Stimulated activated CD4-positive, alpha-beta T cell treated with anti-CD3 and anti-CD28 coated beads, Interleukin-12 subunit alpha, Interleukin-12 subunit beta, amount 100 ng/mL, for 4 hours (primary cell): ENCODE results near the gene RPL35.
A peak's percentile ranks its signal among the peaks of the same experiment; 100 is the strongest.

Experiments
- DNase-seq: peaks from one replicate; pipeline ENCODE4 v3.0.0-alpha.2; 2020

RPL35 gene

DNA sequence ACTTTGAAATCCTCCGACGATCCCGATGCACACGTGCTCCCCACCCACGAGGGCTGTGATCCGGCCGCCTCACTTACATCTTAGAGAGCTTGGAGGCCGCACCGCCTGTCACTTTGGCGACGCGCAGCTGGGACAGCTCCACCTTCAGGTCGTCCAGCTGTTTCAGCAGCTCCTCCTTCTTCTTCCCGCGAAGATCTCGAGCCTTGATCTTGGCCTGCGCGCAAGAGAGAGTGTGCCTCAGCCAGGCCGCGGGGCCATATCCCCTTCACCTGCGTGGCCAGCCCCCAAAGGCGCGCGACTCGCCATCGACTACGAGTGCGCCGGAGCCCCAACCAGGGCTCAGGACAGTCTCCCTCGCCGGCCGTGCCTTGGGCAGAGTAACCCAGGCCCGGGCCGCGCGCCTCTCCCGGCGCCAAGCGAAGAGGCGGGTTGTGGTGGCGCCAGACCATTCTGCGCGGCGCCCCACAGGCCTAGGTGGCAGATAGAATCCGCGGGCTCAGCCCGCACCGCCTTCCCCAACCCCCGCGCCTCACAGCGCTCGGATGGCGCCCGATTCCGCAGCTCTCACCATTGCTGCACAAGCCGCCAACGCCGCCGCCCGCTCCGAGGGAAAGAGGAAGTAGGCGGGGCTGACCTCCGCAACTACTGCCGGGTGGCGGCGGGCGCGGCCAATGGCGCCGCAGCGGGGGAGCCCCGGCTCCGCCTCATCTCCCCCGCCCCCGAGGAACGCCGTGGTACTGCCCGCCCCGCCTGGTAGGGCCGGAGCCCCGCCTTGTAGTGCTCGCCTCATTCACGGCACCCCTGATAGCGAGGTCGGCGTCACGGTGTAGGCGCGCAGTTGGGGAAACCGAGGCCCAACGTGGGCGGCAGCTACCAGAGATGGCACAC is at the start of gene RPL35, which contains the start of gene ARPC5L:
TSS of gene RPL35 (minus strand) at position 616 of the 888 bp plus-strand sequence. CDS start at position 571, 45 bp downstream.
TSS of gene ARPC5L (plus strand) at position 789 of the 888 bp plus-strand sequence. CDS start 7,161 bp downstream, outside the sequence.
- peak; percentile 96 for DNase-seq

GRCh38 chr9:124908098-124908497 is 46.3 kb upstream of the RPL35 start:
- no peak for DNase-seq

GRCh38 chr9:124906966-124907365 is 45.2 kb upstream of the RPL35 start:
- no peak for DNase-seq

GRCh38 chr9:124899845-124900244 is 38.1 kb upstream of the RPL35 start:
- DNase-seq, result no peak

DNA sequence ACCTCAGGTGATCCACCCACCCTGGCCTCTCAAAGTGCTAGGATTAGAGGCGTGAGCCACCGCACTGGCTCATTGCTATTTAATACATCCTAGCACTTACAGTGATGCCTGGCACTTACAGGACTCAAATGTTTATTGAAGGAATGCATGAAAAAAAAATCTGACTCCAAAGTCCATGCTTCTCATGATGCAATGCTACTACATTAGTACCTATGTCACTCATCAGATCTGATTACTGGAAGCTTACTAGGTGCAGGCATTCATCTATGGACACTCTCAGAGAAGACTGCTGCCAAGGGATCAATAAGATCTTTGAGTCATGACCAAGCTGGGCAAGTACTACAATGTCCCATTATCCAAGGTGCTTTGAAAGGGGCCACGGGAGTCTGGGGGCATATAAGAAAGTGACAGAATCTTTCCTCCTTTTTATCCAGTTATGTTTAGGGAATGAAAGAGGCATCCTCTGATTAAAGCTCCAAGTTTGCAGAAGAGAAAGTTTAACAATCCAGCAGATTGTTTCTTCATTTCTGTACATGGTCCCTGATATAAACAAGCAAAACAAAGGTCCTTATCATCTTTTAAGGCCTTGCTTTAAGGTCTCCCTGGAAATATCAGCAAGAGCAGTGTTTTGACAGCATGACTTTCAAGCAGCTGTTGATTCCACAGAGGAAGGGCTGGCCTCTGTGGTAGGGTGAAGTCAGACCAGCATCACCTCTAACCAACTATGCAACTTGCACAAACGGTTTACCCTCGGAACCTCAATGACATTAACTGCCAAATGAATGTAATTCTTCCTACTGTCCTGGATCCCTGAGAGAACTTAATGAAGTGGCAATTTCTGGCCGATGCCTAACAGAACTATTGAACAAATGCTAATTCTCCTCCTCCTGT is 36.1 kb upstream of the RPL35 start:
- no peak for DNase-seq

DNA sequence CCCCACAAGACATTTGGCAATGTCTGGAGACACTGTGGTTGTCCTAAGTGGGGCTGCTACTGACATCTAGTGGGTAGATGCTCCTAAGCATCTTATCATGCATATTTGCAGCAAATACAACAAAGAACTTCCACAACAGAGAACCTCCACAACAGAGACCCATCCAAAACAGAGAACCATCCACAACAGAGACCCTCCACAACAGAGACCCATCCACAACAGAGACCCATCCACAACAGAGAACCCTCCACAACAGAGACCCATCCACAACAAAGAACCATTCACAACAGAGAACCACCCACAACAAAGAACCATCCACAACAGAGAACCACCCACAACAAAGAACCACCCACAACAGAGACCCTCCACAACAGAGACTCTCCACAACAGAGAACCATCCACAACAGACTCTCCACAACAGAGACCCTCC is 33.0 kb upstream of the RPL35 start:
- DNase-seq, result no peak

DNA sequence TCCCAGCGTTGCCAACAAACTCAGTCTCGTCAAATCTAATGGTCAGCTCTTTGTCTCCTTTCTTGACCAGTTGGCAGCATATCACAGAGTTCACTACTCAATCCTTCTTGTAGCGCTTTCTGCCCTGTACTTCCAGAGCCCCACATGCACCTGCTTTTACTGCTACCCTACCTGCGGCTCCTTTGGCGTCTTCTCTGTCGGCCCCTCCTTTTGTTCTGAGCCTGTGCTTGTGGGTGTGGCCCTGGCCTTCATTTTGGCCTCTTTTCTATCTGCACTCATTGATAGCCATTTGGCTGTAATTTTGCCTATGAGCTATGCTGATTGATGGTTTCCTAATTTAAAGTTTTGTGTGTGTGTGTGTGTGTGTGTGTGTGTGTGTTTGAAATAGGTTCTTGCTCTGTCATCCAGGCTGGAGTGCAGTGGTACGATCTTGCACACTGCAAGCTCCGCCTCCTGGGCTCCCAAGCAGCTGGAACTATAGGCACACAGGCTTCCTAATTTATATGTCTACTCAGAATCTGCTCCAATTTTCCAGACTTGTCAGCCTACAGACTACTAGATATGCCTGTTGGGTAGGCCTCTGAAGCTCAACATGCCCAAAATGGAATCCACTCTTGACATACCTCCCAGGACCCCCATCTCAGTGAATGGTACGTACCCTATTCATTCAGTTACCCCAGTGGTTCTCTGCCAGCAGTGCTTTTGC is 32.4 kb upstream of the RPL35 start:
- DNase-seq, result no peak

DNA sequence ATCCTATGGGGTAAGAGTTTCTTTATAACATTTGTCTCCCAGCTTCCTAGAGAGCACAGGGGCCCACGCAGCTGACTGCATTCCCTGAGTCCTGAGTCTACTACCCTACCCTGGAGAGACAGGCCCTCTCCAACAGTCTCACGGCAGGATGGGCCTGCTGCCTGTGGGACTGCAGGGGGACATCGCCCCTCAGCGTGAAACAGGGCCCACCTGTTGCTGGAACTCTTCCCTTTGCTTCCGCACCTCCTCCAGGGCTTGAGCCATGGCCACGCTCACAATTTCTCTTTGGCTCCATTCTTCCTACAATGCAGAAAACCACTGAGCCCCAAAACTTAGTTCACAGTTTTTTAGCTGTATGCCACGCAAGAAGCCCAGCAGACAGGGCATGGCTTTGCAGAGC is 28.4 kb upstream of the RPL35 start:
- DNase-seq, result no peak

GRCh38 chr9:124889006-124889405 is 27.2 kb upstream of the RPL35 start:
- no peak for DNase-seq

DNA sequence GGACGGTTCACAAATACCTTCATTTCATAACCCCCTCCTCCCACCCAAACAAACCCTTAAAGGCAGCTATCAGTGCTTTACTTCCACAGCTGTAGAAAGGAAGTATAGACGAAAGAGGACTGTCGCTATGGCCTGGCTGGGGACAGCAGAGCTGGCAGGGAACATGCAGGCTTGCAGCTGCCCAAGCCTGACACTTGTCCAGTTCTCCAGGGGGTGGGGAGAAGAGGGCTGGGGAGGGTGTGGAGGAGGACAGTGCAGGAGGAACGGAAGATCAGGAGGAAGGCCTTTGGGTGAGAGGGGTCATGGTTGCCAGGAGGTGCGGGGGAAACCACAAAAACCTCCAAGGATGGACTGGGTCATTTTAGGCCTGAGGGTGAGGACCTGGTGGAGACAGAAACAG is 26.1 kb upstream of the RPL35 start:
- DNase-seq, result no peak

- DNase-seq, result no peak
These were observed 25.2 kb upstream of the RPL35 start for GRCh38 chr9:124886866-124887492.

GRCh38 chr9:124886461-124886860 is 24.7 kb upstream of the RPL35 start:
- no peak for DNase-seq

- no peak for DNase-seq
These were observed 23.8 kb upstream of the RPL35 start for GRCh38 chr9:124885551-124885950.

- DNase-seq, result no peak
These were observed 22.6 kb upstream of the RPL35 start for GRCh38 chr9:124884376-124884775.

- no peak for DNase-seq
These were observed 20.5 kb upstream of the RPL35 start for GRCh38 chr9:124882231-124882630.

GRCh38 chr9:124881138-124881743 is 19.5 kb upstream of the RPL35 start:
- no peak for DNase-seq

GRCh38 chr9:124880501-124880900 is 18.7 kb upstream of the RPL35 start:
- DNase-seq, result no peak

DNA sequence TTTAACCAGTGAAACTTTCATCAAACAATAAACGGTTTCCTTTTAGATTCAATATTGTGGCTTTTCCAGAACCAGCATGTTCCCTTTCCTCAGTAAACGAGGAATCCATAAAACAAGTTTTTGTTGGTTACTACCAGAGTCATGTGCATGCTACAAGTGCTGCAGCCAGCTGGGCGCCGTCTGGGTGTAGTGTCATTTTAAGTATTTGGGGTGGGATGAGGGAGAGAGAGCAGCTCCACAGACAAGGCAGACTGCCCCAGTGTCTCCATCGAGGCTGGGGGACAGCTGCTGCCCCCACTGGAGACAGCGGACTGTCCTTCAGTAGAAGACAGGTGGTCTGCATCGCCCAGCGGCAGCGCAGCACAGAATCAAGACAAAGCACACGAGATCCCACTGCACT is 17.5 kb upstream of the RPL35 start:
- no peak for DNase-seq

- DNase-seq, result no peak
These were observed 16.8 kb upstream of the RPL35 start for GRCh38 chr9:124878518-124878917.

DNA sequence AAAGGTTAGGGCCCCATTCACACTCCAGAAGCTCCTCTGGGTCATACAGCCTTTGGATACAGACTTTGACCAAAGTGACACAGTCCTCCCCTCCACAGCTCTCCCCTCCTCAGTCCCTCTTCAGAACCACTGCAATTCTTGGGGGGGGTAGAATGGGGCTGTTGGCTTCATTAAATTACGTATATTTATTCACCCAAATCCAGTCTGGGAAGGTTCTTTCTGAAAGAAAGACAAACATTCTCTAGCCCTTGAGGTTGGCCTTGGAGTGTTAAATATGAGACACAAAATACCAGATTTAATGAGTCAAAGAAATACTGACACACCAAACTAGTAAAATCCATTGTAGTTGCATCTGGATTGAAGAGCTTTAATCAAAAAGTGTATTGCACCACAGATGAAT is 16.3 kb upstream of the RPL35 start:
- no peak for DNase-seq

DNA sequence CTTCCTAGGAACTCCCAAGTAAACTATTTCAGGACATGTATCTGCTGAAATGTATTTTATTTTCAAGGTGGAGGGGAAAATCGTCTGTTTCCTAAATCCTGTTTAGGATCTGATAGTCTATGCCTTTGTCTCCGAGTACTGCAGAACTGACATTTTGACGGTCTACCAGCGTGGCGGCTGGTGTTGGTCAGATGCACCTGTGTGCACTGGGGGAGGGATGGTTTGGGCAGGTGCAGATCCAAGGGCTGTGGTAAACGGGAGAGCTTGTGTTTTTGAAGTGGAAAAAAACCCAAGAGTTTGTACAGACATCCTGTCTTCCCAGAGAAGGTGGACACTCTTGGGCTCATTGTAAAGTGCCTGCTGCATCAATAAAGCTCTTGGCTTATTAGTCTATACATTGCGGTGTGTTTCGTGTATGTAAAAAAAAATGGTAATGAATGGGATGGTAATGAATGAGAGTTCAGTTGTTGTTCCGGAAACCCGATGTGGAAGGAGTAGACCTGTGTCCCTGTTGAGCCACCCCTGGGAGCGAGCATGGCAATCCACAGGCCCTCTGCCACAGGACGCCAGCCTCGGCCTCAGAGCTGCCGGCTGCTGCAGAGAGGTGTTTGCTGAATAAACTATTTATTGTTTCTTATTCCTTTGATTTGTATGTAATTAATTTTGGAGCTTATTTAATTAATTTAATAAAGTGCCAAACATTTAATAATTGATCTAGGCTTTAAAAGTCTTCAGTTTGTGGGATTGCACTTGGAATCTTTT is 15.4 kb upstream of the RPL35 start:
- no peak for DNase-seq
